Gastroesophageal sphincter (tissue), 3 donors: ENCODE data around the gene ASTL.

Experiments used
- EP300 ChIP-seq: sonication (generic); formaldehyde crosslinking; IDR thresholded peaks from one replicate; pipeline ENCODE4 v1.6.1; 2017; ENCODE audit warnings: antibody characterized with exemption, mild to moderate bottlenecking
- TF ChIP-seq, protein P1 (sequence below), 4 experiments: fragments of 200-600 bp in 2 of 4; fragments of 450-650 bp in 2 of 4; sonication (generic) in 1 of 4; IDR thresholded peaks; one replicate each; pipeline ENCODE4 v1.5.1; 2017 to 2019; ENCODE audit warnings: antibody characterized with exemption in 4 of 4, mild to moderate bottlenecking in 2 of 4, moderate library complexity in 2 of 4

DNA sequence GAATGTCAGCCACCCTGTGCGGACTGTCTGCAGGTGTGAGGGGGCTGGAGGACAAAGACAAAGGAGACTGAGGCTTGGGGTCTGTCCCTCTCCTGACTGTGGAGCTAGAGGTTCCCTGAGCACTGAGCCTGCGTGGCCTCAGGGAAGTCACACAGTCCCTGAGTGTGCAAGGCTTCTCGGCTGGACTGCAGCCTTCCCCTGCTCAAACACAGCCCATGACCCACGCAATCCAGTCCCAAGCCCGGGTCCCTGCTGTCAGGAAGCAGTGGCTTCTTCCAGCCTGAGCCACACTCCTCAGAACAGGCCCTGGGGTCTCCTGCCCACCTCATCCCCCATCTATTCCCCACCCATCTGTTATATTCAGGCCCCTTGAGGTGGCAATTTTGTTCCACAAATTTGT, 2.7 kb downstream of the ASTL start:
- TF ChIP-seq, protein P1, sequence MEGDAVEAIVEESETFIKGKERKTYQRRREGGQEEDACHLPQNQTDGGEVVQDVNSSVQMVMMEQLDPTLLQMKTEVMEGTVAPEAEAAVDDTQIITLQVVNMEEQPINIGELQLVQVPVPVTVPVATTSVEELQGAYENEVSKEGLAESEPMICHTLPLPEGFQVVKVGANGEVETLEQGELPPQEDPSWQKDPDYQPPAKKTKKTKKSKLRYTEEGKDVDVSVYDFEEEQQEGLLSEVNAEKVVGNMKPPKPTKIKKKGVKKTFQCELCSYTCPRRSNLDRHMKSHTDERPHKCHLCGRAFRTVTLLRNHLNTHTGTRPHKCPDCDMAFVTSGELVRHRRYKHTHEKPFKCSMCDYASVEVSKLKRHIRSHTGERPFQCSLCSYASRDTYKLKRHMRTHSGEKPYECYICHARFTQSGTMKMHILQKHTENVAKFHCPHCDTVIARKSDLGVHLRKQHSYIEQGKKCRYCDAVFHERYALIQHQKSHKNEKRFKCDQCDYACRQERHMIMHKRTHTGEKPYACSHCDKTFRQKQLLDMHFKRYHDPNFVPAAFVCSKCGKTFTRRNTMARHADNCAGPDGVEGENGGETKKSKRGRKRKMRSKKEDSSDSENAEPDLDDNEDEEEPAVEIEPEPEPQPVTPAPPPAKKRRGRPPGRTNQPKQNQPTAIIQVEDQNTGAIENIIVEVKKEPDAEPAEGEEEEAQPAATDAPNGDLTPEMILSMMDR (IDR thresholded peaks at IDR 0.05): no peak
- no peak for TF ChIP-seq EP300
